H4 (cell line): ENCODE data around the gene PROSER3. TPM values are rescaled to one million over a fixed set of nuclear protein-coding genes. Genes with fewer than 3 reads are reported as not detected.
A peak's percentile ranks its signal among the peaks of the same experiment; 100 is the strongest.

Source experiments
- DNase-seq: peaks from one replicate; pipeline ENCODE4 v3.0.0-alpha.2; 2015; ENCODE audit warnings: low spot score
- total RNA-seq: library from RNA; depleted of rRNA; stranded (reverse); fragments of >200 nt; shearing (Covaris generic); gene quantifications from 2 replicates; pipeline ENCODE4 v1.2.3, GENCODE V29; 2014

The PROSER3 gene
- total RNA-seq, 1 experiment from 2014 or later, result 15.3 TPM

DNA sequence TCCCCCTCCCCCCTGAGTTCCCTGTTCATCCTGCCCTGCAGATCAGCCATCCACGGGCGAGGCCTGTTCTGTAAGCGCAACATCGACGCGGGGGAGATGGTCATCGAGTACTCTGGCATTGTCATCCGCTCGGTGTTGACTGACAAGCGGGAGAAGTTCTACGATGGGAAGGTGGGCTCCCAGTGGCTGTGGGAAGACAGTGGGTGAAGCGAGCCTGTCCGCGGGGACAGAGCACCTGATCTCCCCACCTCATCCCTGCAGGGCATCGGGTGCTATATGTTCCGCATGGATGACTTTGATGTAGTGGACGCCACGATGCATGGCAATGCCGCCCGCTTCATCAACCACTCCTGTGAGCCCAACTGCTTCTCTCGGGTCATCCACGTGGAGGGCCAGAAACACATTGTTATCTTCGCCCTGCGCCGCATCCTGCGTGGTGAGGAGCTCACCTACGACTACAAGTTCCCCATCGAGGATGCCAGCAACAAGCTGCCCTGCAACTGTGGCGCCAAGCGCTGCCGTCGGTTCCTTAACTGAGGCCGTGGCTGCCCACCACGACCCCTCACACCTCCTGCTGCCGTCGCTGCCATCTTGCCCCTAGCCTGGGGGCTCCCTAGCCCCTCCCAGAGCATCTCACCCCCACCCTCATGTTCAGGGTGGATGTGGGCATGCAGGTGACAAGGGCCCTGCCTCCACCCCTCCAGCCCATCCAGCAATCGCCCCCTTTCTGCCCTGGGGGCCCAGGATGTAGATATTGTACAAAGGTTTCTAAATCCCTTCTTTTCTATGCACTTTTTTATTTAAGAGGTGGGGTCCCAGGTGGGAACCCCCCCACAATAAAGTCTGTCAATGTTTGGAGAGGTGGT is 19.7 kb upstream of the PROSER3 start:
- no peak for DNase-seq

DNA sequence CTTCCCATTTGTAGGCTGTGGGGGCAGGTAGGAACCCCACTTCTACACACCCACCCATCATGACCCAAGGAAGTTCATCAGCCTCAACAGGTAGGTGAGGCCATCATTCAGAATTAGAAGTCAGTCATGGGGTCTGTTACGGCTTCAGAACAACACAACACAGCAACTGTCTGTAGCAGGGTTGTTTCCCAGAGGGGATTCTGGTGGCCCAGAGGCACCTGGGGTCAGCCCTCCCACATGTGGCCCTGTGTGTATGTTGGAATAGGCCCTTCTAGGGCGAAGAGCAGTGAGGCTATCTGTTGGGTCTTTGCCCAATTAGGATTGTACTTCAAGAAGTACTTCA is 19.1 kb upstream of the PROSER3 start:
- DNase-seq, result no peak

DNA sequence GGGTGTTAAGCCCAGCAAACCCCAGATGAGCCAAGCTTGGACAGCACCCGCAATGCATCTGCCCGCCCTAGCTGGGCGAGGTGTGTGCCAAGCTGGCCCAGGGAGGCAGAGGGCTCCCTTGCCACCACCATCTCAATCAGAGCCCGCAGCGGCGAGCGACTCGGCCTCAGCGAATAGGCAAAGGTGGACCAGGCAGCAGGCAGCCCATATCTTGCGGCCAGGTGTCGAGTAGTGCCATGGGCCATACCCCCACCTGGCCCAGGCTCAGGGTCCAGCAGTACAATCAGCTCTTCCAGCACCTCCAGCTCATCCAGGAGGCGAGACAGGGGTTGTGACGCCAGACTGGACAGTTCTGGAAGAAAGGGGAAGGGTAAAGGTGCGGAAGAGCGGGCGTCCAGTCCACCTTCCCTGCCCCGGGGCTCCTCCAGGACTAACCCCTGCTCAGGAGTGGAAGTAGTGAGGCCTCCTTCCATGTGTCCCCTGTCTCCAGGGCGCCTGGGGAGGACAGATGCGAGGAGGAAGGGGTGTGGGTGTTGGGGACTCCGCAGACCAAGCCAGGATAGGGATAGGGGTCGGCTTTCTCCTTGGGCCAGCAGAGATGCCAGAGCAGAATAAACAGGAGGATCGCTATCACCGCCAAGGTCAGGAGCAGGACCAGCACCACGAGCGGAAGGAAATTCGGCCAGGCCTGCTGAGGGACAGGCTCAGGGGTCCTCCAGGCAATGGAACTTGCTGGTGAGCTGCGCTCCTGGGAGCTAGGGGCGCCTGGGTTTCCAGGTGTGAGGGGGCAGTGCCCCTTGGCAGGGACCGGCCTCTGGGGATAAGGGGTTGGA is 18.5 kb upstream of the PROSER3 start:
- no peak for DNase-seq

DNA sequence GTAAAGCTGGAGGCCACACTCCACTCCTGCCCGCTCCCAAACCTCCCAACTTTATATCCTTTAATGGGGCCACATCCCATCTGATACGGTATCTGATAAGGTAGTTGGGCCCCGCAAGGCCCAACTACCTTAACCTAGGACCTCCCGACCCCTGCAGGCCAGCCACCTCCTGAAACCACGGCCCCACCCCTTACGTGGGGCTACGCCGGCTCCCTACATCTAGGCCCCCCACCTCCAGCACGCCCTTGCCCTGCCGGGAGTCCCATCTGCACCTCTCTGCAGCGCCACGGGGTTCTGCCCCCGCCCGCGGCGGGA is 17.9 kb upstream of the PROSER3 start:
- DNase-seq, result no peak

DNA sequence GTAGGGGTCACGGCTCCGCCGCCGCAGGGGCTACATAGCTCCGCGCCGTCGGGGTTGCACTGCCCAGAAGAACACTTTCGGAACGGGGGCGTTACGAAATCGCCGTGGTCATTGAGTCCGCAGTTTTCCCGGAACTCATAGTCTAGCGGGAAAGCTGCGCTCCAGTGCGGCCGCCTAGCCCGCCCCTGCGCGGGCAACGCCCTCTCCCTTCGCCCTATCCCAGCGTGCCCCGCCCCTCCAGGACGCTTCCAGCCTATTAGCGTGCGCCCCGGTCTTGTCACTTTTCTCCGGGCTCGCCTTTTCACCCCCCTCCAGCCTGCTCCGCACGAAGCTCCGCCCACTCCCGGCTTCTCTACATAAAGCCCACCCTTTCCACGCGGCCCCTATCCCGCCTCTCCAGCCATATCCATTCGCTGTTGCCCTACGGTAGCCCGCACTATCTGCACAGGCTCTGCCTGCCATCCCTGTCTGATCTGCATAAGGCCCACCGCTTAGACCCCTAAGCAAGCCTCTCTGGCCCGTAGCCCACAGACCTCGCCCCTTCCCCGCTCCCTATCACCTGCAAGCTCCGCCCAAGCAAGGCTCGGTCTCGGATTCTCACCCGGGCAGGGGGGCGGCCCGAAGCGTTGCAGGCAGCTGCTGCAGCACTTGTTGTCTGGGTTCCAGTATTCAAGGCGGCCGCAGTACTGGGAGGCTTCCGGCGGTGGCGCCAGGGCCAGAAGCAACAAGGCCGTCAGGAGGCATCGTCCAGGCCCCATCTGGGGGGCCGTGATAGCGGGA is 17.4 kb upstream of the PROSER3 start:
- peak; percentile 99 for DNase-seq

DNA sequence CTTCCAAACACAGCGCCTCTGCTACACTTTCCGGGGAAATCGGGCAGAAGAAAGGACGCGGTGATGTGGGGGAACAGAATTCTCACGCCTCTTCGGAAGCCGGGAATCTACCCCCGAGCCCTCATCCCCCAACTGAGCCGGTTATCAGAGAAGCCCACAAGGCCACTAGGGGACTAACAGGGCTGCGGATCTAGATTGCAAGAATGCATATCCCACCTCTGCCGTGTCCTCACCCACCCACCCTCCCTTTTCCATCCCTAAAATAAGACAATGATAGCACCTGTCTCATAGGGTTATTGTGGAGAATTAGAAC is 16.8 kb upstream of the PROSER3 start:
- DNase-seq, result no peak

DNA sequence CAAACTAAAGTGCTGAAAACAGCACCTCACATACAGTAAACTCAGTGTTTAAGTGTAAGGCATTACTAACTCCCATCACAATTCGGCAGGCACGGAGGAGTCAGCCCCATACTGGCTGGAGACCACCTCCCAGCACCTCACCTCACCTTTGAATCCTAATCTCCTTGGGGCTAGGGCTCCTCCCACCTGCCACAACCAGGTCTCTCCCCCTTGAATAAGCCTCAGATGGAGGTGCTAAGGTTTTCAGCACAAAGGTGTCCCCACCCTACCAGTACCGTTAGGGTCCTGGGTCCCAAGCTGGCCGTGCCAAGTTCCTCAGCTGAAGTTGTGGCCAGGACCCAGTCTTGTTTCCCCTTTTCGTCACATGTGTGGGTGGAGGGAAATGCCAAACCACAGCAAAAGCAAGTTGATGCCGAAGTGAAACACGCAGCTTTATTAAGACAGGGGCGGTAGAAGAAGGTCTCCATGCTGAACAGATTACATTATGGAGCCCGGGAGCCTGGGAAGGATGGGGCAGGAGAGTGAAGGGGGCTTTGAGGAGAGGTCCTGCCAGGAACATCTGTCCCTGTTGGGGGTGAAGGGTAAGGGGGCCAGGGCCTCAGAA is 15.8 kb upstream of the PROSER3 start, which contains the start of gene IGFLR1:
Gene IGFLR1, minus strand, starts transcription at position 332 of the 604 bp plus-strand sequence. CDS start 1,272 bp downstream, outside the sequence.
- DNase-seq, result no peak

DNA sequence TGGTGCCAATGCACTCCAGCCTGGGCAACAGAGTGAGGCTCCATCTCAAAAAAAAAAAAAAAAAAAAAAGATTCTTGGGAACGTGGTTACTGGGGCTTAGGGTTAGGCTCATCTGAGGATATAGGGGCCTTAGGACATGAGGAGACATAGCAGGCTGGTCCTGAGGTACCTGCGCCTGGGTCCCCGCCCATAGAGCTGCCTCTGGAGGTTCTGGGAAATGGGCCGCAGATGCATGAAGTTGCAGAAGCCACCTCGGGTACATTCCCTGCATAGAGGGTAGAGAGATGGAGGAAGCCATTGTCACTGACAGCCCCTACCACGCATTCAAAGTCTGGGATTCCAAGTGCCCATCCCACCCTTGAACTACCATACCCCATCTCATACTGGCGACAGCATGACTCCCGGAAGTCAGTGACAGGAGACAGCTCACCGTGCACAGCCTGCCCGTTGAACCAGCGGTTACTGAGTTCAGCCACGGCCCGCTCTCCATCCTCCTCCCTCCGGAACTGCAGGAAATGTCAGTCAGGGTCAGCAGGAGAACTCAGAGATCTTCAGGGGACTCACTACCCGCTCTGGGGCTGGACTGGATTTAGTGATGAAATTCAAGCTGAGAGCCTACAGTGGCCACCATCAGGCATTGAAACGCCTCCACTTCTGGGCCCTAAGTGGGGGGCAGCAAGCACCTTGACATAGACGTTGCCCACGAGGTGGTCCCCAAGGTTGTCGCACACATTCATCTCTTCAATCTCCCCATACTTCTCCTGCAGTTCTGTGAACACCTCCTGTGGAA is 14.1 kb upstream of the PROSER3 start:
- DNase-seq, result no peak

DNA sequence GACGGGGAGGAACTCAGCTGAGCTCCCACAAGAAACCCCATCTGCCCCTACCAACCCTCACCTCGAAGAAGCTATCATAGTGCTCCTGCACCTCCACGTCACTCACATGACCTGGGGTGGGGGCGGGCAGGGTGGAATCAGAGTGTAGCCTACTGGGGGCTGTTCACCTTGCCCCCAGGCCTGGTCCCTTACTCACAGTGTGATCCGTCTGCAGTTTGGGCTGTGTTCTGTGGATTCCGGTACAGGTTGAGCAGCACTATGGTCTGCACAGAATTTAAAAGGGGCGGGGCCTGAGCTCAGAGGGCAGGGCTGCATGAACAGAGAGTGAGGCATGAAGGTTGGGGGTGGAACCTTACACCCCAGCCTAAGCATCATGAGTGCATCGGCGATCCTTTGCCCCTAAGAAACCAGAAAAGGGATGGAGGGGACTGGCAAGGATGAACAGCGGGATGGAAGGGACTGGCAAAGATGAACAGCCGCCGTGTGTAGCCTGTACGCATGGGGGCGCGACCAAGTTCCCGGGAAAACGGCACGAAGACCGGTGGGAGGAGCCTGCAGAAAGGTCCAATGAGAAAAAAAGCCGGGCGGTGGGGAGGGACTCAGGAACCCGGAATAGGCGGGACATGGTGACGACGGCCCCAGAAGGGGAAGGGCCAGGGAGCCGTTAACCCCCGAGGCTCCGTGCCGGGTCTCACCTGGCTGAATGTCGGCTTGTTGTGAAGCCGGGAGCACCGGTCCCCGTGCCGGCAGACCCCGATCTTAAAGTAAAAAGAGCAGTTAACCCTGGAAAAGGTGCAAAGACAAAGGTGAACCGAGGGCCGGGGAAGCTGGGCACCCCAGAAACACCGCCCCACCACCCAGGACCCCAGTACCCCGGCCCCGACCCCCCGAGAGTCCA is 13.3 kb upstream of the PROSER3 start:
- peak; percentile 97 for DNase-seq

DNA sequence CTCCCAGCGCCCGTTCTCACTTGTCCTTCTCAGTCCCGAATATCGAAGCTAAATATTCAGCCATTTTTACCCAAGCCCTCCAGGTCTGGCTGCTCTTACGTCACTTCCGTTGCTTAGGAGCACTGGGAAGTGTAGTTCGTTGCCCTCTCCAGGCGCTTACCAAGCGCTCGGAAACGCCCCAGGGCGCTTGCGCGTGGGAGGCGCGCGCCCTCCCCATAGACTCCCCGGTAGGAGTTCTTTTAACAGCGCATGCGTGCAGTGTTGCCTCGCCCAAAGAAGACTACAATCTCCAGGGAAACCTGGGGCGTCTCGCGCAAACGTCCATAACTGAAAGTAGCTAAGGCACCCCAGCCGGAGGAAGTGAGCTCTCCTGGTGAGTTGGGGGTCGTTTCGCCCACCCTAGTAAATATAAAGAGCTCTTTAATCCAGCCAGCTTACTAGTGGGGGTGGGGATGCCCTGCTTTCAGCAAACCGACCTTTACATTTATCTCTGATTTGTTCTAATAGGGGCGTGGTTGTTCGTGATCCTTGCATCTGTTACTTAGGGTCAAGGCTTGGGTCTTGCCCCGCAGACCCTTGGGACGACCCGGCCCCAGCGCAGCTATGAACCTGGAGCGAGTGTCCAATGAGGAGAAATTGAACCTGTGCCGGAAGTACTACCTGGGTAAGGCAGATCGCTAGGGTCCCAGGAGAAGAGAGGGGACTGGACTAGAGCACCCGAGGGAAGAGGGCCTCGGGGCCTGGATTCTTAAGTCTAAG is 12.5 kb upstream of the PROSER3 start, which contains the start of the genes PSENEN and U2AF1L4:
Gene PSENEN, plus strand, starts transcription at position 324 of the 759 bp plus-strand sequence. Its CDS starts 280 bp downstream, at position 604.
Gene U2AF1L4, minus strand, starts transcription at position 91 of the 759 bp plus-strand sequence. Its CDS starts 27 bp downstream, at position 64.
- peak; percentile 100 for DNase-seq

DNA sequence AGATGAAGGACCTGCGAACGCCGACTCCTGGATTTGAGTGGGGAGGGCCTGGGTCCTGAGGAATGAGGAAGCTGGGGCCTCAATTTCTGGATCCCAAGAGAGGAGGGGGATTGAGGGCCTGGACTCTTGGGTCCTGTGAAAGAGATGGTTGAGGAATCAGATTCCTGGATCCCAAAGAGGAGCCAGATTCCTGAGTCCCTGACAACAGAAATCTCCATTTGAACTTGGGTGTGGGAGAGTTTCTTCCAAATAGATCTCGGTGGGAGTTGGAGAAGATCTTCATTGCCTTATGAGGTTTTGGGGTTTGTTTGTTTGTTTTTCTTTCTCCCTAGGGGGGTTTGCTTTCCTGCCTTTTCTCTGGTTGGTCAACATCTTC is 11.9 kb upstream of the PROSER3 start:
- no peak for DNase-seq

DNA sequence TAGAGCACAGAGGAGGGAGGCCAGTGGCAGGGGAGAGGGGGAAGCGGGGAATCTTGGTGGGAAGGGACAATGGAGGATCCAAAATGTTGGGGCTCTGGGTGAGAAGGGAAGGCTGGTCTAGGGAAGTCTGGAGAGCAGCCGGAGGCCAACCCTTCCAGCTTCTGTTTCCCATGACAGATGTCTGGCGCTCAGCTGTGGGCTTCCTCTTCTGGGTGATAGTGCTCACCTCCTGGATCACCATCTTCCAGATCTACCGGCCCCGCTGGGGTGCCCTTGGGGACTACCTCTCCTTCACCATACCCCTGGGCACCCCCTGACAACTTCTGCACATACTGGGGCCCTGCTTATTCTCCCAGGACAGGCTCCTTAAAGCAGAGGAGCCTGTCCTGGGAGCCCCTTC is 11.4 kb upstream of the PROSER3 start:
- no peak for DNase-seq

DNA sequence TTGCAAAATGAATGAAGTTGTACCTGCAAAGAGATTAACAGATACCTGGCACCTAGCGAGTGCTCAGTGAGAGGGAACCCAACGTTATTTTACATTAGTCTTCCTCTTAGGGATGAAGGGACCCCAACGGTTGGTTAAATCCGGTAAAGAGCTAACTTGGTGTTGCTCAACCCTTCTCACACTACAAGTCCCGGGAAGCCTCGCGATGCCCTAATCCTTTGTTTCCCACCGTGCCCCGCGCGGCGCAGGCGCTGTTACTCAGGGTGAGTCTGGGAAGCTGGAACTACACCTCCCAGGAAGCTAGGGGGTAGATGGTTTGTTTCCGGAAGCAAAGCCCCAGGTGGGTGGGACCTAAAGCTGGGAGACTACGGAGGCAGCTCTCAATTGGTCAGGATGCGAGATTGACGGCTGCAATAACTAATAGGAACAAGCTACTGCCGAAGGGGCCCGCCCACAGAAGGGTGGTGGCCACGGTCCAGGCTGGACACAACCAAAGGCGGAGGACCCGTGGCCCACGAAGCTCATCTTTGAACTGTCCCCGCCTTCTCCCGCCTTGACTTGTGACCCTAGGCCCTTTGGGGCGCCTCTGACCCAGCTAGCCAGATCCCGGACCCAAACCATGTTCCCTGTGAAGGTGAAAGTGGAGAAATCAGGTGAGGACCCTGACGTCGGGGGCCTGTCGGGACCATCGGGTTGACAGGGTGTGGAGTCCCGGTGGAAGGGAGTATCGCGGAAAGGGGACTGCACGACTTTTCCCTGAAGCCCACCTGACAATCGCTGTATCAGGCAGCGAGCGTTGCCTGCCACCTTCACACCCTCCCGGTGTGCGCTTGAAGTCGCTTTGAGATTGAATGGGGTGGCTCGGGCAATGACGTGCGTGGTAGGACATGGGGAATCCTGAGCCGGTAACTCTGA is 9.6 kb upstream of the PROSER3 start, which contains the start of gene LIN37:
Gene LIN37, plus strand, starts transcription at position 471 of the 915 bp plus-strand sequence. Its CDS starts 149 bp downstream, at position 620.
- DNase-seq, result peak; percentile 100

DNA sequence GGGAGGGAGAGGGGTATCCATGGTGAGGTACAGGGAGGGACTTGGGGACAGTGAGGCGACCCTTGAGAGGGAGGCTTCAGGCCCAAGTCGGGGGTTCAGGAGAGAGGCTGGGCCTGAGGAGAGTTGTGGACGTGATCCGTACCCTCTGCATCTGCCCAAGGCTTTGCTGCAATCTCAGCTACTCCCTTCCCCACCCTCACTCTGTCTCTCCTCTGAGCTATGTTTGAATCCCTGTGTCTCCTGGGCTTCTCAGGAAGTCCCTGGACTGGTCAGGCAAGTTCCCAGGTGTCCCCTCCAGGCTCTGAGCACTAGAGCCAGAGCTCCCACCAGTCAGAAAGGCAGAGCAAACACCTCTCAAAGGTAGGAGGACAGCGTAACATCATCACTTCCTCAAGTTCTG is 7.8 kb upstream of the PROSER3 start:
- no peak for DNase-seq

DNA sequence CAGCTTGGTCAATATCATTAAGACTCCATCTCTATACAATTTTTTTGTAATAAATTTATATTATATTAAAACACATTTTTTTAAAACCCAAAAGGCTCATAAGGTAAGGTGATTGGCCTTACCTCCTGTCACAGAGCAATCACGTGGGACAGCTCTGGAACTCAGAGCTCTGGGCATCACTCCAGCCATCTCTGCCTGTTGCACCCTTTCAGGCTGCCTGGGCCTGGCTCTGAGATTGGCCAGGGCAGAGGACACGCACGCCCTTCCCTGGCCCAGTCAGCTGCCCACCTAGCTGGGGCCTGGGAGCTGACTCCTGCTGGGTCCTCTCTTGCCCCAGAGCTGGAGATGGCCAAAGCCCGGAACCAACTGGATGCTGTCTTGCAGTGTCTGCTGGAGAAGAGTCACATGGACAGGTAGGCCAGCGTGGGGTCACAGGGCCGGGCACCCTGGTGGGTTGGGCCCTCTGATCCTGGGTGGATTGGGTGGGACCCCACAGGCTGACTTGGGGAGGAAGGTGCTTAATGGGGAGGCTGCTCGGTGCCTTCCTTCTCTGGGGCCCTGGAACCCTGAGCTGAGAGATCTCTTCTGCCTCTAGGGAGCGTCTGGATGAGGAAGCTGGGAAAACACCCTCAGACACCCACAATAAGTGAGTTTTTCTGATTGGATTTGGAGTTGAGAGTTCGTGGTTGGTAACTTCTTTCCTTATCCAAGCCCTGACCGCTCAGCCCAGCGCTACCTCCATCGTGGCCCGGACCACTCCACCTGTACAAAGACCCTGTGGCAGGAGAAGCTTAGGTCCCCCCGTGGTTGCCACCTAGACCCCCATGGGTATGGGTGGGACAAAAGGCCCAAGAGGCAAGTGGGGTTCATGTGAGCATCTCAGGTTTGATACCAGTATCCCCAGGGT is 5.9 kb upstream of the PROSER3 start:
- DNase-seq, result no peak

DNA sequence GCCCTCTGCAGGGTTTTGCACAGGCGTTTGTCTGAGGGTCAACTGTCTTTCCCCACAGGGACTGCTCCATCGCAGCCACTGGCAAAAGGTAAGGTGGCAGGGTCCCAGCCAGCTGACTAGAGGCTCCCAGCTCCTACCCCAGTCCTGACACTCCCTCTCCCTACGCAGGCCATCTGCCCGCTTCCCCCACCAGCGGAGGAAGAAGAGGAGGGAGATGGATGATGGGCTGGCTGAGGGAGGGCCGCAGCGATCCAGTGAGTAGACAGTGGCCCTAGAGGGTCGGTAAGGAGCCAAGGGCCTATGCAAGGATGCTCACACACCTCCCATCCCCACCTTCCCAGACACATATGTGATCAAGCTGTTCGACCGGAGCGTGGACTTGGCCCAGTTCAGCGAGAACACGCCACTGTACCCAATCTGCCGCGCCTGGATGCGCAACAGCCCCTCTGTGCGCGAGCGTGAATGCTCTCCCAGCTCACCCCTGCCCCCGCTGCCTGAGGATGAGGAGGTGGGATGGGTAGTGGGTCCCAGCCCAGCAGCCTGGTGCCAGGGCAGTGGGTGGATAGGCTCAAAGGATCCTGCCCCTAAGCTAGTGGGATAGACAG is 5.1 kb upstream of the PROSER3 start:
- DNase-seq, result no peak
